H9 (cell line): ENCODE measurements around the gene C21orf58. TPM values are rescaled to one million over a fixed set of nuclear protein-coding genes. Genes with fewer than 3 reads are reported as not detected.

Experiments
- DNase-seq: peaks from one replicate; pipeline ENCODE4 v3.0.0-alpha.2; 2017
- H2AFZ ChIP-seq: one replicate; pipeline ENCODE4 v1.6.1; 2013; ENCODE audit warnings: mild to moderate bottlenecking, low read length, control low read depth, moderate library complexity
- H2AK5ac ChIP-seq: 2 replicates; pipeline ENCODE4 v1.6.1; 2013; ENCODE audit warnings: low read length, control low read depth, mixed read lengths; ENCODE audit not compliant: insufficient read length
- H2BK120ac ChIP-seq: one replicate; pipeline ENCODE4 v1.6.1; 2013; ENCODE audit warnings: low read depth, mild to moderate bottlenecking, low read length, control low read depth, inconsistent platforms; ENCODE audit not compliant: poor library complexity, severe bottlenecking
- H2BK12ac ChIP-seq: 2 replicates; pipeline ENCODE4 v1.6.1; 2013; ENCODE audit warnings: low read length, control low read depth, mixed read lengths, low read depth; ENCODE audit not compliant: insufficient read length
- H2BK15ac ChIP-seq: 2 replicates; pipeline ENCODE4 v1.6.1; 2013; ENCODE audit warnings: low read depth, low read length, control low read depth
- H2BK20ac ChIP-seq: one replicate; pipeline ENCODE4 v1.6.1; 2013; ENCODE audit warnings: low read depth, mild to moderate bottlenecking, low read length, control low read depth, inconsistent platforms; ENCODE audit not compliant: poor library complexity, severe bottlenecking
- H2BK5ac ChIP-seq: 2 replicates; pipeline ENCODE4 v1.6.1; 2013; ENCODE audit warnings: low read length, control low read depth, mixed read lengths; ENCODE audit not compliant: insufficient read length
- H3K14ac ChIP-seq: 2 replicates; pipeline ENCODE4 v1.6.1; 2013; ENCODE audit warnings: low read length, control low read depth; ENCODE audit not compliant: insufficient read depth
- H3K18ac ChIP-seq: 2 replicates; pipeline ENCODE4 v1.6.1; 2013; ENCODE audit warnings: low read depth, mild to moderate bottlenecking, mixed read lengths, low read length, control low read depth; ENCODE audit not compliant: insufficient read length
- H3K23ac ChIP-seq: 2 replicates; pipeline ENCODE4 v1.6.1; 2013; ENCODE audit warnings: low read length, control low read depth, mixed read lengths, low read depth; ENCODE audit not compliant: insufficient read length
- H3K23me2 ChIP-seq: 2 replicates; pipeline ENCODE4 v1.6.1; 2013; ENCODE audit warnings: low read depth, mild to moderate bottlenecking, mixed read lengths, low read length, control low read depth; ENCODE audit not compliant: insufficient read length, poor library complexity, severe bottlenecking
- H3K27ac ChIP-seq: 2 replicates; pipeline ENCODE4 v1.5.1; 2013; ENCODE audit warnings: low read length, control low read depth, mixed read lengths, low read depth; ENCODE audit not compliant: insufficient read length
- H3K27me3 ChIP-seq: 2 replicates; pipeline ENCODE4 v1.6.1; 2013; ENCODE audit warnings: low read length, control low read depth, inconsistent platforms; ENCODE audit not compliant: insufficient read depth
- H3K4ac ChIP-seq: 2 replicates; pipeline ENCODE4 v1.6.1; 2013; ENCODE audit warnings: low read depth, mild to moderate bottlenecking, control low read depth, inconsistent platforms, low read length, moderate library complexity
- H3K4me1 ChIP-seq: 2 replicates; pipeline ENCODE4 v1.6.1; 2013; ENCODE audit warnings: low read length, control low read depth, inconsistent platforms; ENCODE audit not compliant: insufficient read depth
- H3K4me2 ChIP-seq: 2 replicates; pipeline ENCODE4 v1.6.1; 2013; ENCODE audit warnings: low read length, control low read depth, mixed read lengths; ENCODE audit not compliant: insufficient read length, insufficient read depth
- H3K56ac ChIP-seq: 2 replicates; pipeline ENCODE4 v1.6.1; 2013; ENCODE audit warnings: low read depth, mild to moderate bottlenecking, mixed read lengths, low read length, control low read depth; ENCODE audit not compliant: insufficient read length
- H3K79me1 ChIP-seq: 2 replicates; pipeline ENCODE4 v1.6.1; 2013; ENCODE audit warnings: low read depth, mild to moderate bottlenecking, moderate library complexity, low read length, control low read depth, inconsistent platforms; ENCODE audit not compliant: insufficient read depth, poor library complexity, severe bottlenecking
- H3K79me2 ChIP-seq: 2 replicates; pipeline ENCODE4 v1.6.1; 2013; ENCODE audit warnings: low read length, control low read depth, inconsistent platforms; ENCODE audit not compliant: insufficient read depth
- H3K9ac ChIP-seq: 2 replicates; pipeline ENCODE4 v1.6.1; 2013; ENCODE audit warnings: low read length, control low read depth, mixed read lengths; ENCODE audit not compliant: insufficient read length; ENCODE audit errors: extremely low read depth
- H3K9me3 ChIP-seq: one replicate; pipeline ENCODE4 v1.6.1; 2013; ENCODE audit warnings: low read depth, low read length, inconsistent platforms; ENCODE audit not compliant: control insufficient read depth
- H3T11ph ChIP-seq: one replicate; pipeline ENCODE4 v1.6.1; 2013; ENCODE audit warnings: mild to moderate bottlenecking, low read length, control low read depth, inconsistent platforms
- H4K20me1 ChIP-seq: one replicate; pipeline ENCODE4 v1.6.1; 2013; ENCODE audit not compliant: control insufficient read depth, insufficient read length, insufficient read depth
- H4K5ac ChIP-seq: 2 replicates; pipeline ENCODE4 v1.6.1; 2013; ENCODE audit warnings: low read depth, mild to moderate bottlenecking, mixed read lengths, low read length, control low read depth; ENCODE audit not compliant: insufficient read length
- H4K8ac ChIP-seq: replicated peaks from 2 replicates; pipeline ENCODE4 v1.6.1; 2013; ENCODE audit warnings: low read length, control low read depth, mixed read lengths, low read depth; ENCODE audit not compliant: insufficient read length
- H4K91ac ChIP-seq: 2 replicates; pipeline ENCODE4 v1.6.1; 2013; ENCODE audit warnings: low read depth, mild to moderate bottlenecking, moderate library complexity, mixed read lengths, low read length, control low read depth; ENCODE audit not compliant: insufficient read length
- H3K27ac Mint-ChIP-seq, 3 experiments: 2 replicates in 2 of 3; 3 replicates in 1 of 3; pipeline ENCODE4 v1.8.0; 2020 to 2021; ENCODE audit warnings: mixed read lengths in 3 of 3, mild to moderate bottlenecking in 1 of 3, moderate library complexity in 1 of 3
- H3K27me3 Mint-ChIP-seq: 2 replicates; pipeline ENCODE4 v1.8.0; 2021; ENCODE audit warnings: low read depth, mild to moderate bottlenecking, moderate library complexity, mixed read lengths
- H3K36me3 Mint-ChIP-seq, 3 experiments: 2 replicates in 2 of 3; 3 replicates in 1 of 3; pipeline ENCODE4 v1.8.0; 2020 to 2021; ENCODE audit warnings: low read depth in 3 of 3, mixed read lengths in 3 of 3; ENCODE audit not compliant: insufficient read depth in 1 of 3
- H3K4me1 Mint-ChIP-seq, 2 experiments: 2 replicates each; pipeline ENCODE4 v1.8.0; 2020; ENCODE audit warnings: mixed read lengths in 2 of 2
- H3K4me3 Mint-ChIP-seq, 2 experiments: 2 replicates in 1 of 2; 3 replicates in 1 of 2; pipeline ENCODE4 v1.8.0; 2020 to 2021; ENCODE audit warnings: mild to moderate bottlenecking in 2 of 2, mixed read lengths in 2 of 2, moderate library complexity in 1 of 2
- H3K9me3 Mint-ChIP-seq, 2 experiments: 2 replicates in 1 of 2; 3 replicates in 1 of 2; pipeline ENCODE4 v1.8.0; 2020; ENCODE audit warnings: mild to moderate bottlenecking in 2 of 2, mixed read lengths in 2 of 2, moderate library complexity in 1 of 2
- WGBS: extraction: QIAGEN DNeasy Blood & Tissue Kit; methylation state at CpG from one replicate; pipeline ENCODE4 v1.1.7; 2013; ENCODE audit warnings: missing lambda C conversion rate, low lambda C conversion rate, mixed read lengths; ENCODE audit not compliant: insufficient read length; ENCODE audit errors: extremely low coverage; 5-methylcytosine and 5-hydroxymethylcytosine counted together
- total RNA-seq: library from RNA; stranded (reverse); gene quantifications from 2 replicates; pipeline ENCODE4 v1.2.1, GENCODE V29; 2021
- TF ChIP-seq, protein P1 (sequence below): fragments of 200-600 bp; sonication (generic); conservative IDR thresholded peaks from 3 replicates; pipeline ENCODE4 v1.8.0; 2021; ENCODE audit warnings: antibody characterized with exemption, mild to moderate bottlenecking

The C21orf58 gene
- total RNA-seq, 1 experiment from 2014 or later = 17.2 TPM

DNA sequence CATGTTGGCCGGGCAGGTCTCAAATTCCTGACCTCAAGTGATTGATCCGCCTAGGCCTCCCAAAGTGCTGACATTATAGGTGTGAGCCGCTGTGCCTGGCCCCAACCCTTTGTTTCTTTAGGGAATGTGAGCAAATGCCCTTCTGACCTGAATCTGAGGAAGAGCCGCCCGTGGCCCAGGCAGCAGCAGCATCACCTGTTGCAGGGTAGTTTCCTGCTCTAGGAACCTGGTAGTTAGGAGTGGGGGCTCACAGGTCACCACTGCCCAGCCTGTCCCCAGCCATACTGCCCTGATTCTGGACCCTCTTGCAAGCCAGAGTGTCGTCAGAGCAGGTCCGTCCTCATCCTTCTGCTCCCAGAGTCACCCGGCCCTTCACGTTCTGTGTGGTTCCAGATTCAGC is 24.5 kb downstream of the C21orf58 start:
- Histone ChIP-seq H4K8ac (no peak overlapping the region), H4K91ac (no peak overlapping the region), H2BK12ac (no peak overlapping the region), H3K4ac (no peak overlapping the region), H3K79me1 (no peaks in the 10 kb centered on the region), H4K5ac (no peak overlapping the region), H3K9me3 (no peaks in the 10 kb centered on the region), H4K20me1 (no peaks in the 10 kb centered on the region), H2BK15ac (no peak overlapping the region), H3K14ac (no peak overlapping the region), H2BK20ac (no peak overlapping the region), H3K27ac (no peak overlapping the region), H3K79me2 (no peaks in the 10 kb centered on the region), H3T11ph (no peak overlapping the region), H2BK5ac (no peak overlapping the region), H3K4me1 (no peaks in the 10 kb centered on the region; the same call in 1 of the 2 replicates), H3K23me2 (peaks cover 9% of the 10 kb centered on the region), H3K4me2 (no peak overlapping the region), H2AK5ac (no peak overlapping the region), H3K18ac (no peak overlapping the region), H3K9ac (no peak overlapping the region), H3K27me3 (no peaks in the 10 kb centered on the region), H2AFZ (no peak overlapping the region), H3K56ac (no peak overlapping the region), H2BK120ac (no peak overlapping the region), H3K23ac (no peak overlapping the region)
- no peak for DNase-seq
- WGBS = no CpG with 5 or more reads among the region's 9 CpGs
- peaks cover 24 to 42% (median 39%) of the 10 kb centered on the region in 3 experiments for H3K36me3 Mint-ChIP-seq
- H3K4me1 Mint-ChIP-seq = peaks cover 11 to 17% of the 10 kb centered on the region in 2 experiments
- TF ChIP-seq, protein P1, sequence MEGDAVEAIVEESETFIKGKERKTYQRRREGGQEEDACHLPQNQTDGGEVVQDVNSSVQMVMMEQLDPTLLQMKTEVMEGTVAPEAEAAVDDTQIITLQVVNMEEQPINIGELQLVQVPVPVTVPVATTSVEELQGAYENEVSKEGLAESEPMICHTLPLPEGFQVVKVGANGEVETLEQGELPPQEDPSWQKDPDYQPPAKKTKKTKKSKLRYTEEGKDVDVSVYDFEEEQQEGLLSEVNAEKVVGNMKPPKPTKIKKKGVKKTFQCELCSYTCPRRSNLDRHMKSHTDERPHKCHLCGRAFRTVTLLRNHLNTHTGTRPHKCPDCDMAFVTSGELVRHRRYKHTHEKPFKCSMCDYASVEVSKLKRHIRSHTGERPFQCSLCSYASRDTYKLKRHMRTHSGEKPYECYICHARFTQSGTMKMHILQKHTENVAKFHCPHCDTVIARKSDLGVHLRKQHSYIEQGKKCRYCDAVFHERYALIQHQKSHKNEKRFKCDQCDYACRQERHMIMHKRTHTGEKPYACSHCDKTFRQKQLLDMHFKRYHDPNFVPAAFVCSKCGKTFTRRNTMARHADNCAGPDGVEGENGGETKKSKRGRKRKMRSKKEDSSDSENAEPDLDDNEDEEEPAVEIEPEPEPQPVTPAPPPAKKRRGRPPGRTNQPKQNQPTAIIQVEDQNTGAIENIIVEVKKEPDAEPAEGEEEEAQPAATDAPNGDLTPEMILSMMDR = no peak
- no peak overlapping the region for H3K4me3 Mint-ChIP-seq
- no peaks in the 10 kb centered on the region for H3K27me3 Mint-ChIP-seq
- no peaks in the 10 kb centered on the region; a peak in 2 of 5 replicates for H3K9me3 Mint-ChIP-seq
- H3K27ac Mint-ChIP-seq = no peak overlapping the region
